NCI-H446 treated with DMSO at 0.1 percent for 48 hours (cell line): ENCODE results near the gene C16orf89.

Experiments used
- DNase-seq: peaks from one replicate; lab custom pipeline; 2025; lab: John Stamatoyannopoulos, UW

Gene C16orf89

GRCh38 chr16:5027575-5028235 lies 38.1 kb downstream of the C16orf89 start:
- no peak for DNase-seq

DNA sequence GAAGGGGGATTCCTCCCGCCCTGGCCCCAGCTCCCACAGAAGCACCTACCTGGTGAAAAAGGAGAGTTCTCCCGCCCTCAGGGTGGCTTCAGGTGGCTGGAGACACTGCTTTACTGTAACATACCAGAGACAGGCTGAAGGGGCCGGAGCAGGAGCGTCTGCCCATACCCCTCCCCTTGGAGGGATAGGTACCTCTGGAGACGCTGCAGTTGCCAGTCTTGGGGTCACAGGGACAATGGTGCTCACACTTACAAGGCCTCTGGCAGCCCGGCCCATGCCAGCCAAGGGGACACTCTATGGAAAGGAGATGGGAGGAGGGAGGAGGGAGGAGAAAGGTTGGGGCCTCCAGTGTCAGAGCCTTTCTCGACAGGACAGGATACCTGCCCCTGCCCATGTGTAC lies 38.7 kb downstream of the C16orf89 start:
- DNase-seq: no peak

- no peak for DNase-seq
Observed at GRCh38 chr16:5026664-5027063, 39.1 kb downstream of the C16orf89 start.

DNA sequence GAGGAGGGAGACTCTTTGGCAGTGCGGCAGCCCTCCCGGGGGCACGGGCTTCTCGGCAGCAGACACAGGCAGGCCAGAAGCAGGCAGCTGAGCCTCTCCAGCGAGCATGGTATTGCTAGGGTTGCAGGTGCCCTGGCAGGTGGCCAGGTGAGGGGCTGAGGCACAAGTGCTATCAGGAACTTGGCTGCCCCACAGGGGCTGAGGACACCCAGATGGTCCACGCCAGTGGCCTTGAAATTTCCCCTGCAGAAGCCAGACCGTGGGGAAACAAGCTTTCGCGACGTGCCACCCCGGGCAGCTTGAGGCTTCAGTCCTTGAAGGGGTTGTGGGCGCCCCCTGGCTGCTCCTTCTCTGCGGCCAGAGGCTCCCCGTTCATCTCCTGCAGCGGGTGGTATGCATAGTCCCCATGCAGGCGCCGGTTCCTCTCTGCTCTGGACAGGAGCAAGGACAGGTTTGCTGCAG lies 40.6 kb downstream of the C16orf89 start:
- DNase-seq: no peak

GRCh38 chr16:5024632-5025031 lies 41.1 kb downstream of the C16orf89 start:
- no peak for DNase-seq

DNA sequence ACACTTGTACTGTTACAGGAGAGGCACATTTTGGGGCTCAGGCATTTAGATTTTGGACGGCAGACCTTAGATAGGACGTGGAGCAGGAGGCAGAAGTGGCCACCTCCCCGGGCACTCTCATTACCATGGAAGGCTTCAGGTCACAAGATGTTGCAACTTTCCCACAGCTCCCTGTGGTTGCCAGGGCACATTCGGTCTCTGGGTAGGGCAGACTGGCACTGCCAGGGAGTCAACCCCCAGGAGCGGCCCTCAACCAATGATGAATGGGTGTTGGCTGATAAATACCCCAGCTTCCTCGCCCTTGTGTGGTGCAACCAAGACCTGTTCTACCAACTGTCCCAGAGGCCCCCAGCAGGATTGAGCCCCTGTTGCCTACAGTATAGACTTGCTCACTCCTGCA lies 43.2 kb downstream of the C16orf89 start:
- no peak for DNase-seq

GRCh38 chr16:5020551-5020950 lies 45.2 kb downstream of the C16orf89 start:
- no peak for DNase-seq

DNA sequence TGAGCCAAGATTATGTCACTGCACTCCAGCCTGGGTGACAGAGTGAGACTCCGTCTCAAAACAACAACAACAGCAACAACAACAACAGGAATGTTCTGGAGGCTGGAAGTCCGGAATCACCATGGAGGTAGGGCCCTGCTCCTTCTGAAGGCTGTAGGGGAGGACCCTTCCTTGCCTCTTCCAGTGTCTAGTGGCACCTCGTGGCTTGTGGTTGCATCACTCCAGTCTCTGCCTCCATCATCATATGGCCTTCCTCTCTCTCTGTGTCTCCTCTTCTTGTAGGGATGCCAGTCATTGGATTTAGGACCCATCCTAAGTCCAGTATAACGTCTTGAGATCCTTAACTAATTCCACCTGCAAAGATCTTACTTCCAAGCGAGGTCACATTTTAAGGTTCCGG lies 46.0 kb downstream of the C16orf89 start:
- no peak for DNase-seq

DNA sequence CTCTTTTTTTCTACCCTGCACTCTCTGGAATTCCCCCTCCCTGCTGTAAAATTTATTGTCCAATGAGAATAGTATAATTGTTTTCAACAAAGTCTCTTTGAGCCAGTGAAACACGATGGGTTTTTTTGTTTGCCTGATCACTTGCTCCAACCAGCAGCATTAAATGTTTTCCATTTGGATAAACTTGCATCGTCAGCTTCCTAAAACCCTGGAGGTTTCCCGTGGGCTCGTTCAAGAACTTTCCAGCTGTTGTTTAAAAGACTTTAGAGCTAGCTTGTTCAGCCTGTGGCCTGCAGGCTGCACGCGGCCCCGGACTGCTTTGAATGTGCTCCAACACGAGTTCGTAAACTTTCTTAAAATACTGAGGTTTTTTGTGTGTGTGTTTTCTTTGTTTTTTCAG lies 47.0 kb downstream of the C16orf89 start:
- DNase-seq: no peak

- no peak for DNase-seq
Observed at GRCh38 chr16:5017678-5017969, 48.1 kb downstream of the C16orf89 start.

- no peak for DNase-seq
Observed at GRCh38 chr16:5016967-5017677, 48.6 kb downstream of the C16orf89 start.

- no peak for DNase-seq
Observed at GRCh38 chr16:5015887-5016286, 49.9 kb downstream of the C16orf89 start.

GRCh38 chr16:5015351-5015750 lies 50.4 kb downstream of the C16orf89 start:
- DNase-seq: no peak

GRCh38 chr16:5012887-5013286 lies 52.9 kb downstream of the C16orf89 start:
- DNase-seq: no peak

GRCh38 chr16:5011637-5012036 lies 54.1 kb downstream of the C16orf89 start:
- DNase-seq: no peak

DNA sequence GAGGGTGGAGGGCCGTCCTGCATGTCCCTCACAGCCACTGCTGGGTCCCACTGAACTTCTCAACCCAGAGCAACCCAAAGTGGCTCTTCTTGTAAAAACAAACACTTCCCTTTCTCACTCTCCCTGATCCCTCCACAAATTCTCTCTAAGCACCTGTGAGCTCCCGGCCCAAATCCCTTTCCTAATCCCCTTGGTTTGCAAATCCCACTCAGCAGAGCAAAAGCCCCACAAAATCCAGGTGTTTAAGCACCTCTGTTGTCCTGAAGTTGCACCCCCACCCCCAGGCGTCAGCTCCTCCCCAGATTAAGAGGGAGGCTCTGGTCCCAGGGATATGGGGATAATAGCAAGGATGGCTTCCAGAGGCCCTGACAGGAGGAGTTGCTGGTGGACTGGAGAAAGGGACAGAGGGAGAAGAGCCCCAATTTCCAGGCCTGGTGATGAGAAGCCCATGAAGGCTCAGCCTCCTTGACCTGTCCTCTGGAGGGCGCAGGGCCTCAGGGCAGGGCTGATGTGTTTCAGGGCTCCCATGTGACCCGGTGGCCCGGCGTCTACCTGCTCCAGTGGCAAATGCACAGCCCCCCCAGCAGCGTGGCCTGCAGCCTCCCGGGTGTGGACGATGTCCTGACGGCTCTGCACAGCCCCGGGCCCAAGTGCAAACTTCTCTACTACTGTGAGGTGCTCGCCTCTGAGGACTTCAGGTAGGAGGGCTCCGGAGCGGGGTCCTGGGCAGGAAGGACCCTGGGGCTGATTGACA lies 55.0 kb downstream of the C16orf89 start:
- no peak for DNase-seq

GRCh38 chr16:5008311-5008731 lies 57.4 kb downstream of the C16orf89 start:
- no peak for DNase-seq

DNA sequence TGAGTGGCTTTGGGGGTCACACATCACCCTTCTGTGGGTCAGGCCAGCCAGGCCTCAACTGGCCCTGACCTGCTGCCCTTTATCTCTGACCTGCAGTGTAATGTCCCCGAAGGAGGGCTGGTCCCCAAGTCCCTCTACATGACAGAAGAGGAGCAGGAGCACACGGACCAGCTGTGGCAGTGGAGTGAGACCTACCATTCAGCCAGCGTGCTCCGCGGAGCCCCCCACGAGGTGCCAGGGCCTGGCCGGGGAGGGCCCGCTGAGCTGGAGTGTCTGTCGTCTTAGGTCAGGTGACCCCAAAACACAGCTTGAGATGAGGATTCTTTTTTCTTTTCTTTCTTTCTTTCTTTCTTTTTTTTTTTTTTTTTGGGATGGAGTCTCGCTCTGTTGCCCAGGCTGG lies 58.5 kb downstream of the C16orf89 start:
- no peak for DNase-seq

GRCh38 chr16:5006348-5007193 lies 59.2 kb downstream of the C16orf89 start:
- no peak for DNase-seq

DNA sequence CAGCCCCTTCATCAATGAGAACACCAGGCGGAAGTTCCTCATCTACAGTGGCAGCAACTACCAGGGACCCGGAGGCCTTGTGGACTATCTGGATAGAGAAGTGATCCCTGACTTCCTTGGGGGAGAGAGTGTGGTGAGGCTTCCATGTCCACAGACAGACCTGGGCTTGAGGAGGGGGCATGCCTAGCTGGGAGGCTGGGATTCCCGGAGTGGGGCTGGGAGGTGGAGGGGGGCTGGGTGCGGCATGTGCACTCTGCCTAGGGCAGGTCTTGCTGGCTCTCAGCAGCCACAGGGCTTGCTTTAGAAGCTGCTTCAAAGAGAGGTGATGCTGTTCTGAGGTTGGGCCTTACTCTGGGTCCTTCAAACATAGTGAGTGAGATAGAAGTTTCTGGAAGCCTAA lies 59.8 kb downstream of the C16orf89 start:
- DNase-seq: no peak

GRCh38 chr16:5004311-5004710 lies 61.4 kb downstream of the C16orf89 start:
- DNase-seq: no peak

GRCh38 chr16:5003828-5004227 lies 61.9 kb downstream of the C16orf89 start:
- DNase-seq: no peak
